LNCaP clone FGC (cell line): ENCODE results near the gene SLC44A2.

Experiments
- DNase-seq: peaks from one replicate; pipeline ENCODE4 v3.0.0-alpha.2; 2011; ENCODE audit warnings: low read depth
- H3K4me3 ChIP-seq: 2 replicates; pipeline ENCODE4 v1.5.1; 2011; ENCODE audit warnings: mild to moderate bottlenecking, low read depth, low read length, control low read depth
- CTCF ChIP-seq: IDR thresholded peaks from 2 replicates; pipeline ENCODE4 v1.5.1; 2012; ENCODE audit warnings: mild to moderate bottlenecking; ENCODE audit not compliant: control insufficient read depth, insufficient read depth; ENCODE audit errors: extremely low read depth

Gene SLC44A2

GRCh38 chr19:10587022-10587838 lies 38.1 kb upstream of the SLC44A2 start, which contains the start of gene AP1M2:
TSS of gene AP1M2 (minus strand) at chr19:10587312. CDS start at chr19:10587231, 81 bp downstream.
- no peak for TF ChIP-seq CTCF
- peak; percentile 57 for DNase-seq
- peak within 1 kb of the TSS; percentile 97 for H3K4me3 ChIP-seq

DNA sequence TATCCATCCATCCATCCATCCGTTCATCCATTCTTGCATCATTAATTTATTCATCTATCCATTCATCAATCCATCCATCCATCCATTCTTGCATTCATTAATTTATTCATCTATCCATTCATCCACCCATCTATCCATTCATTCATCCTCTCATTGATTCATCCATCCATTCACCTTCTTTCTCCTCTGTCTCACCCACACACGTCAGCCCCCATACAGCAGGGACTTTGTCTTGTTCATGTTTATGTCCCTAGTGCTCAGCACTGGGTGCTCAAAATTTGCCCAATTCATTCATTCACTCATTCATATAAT lies 37.6 kb upstream of the SLC44A2 start:
- no peak overlapping the region for H3K4me3 ChIP-seq
- no peak for TF ChIP-seq CTCF
- DNase-seq = no peak

GRCh38 chr19:10593148-10593547 lies 32.2 kb upstream of the SLC44A2 start:
- no peak for TF ChIP-seq CTCF
- no peak for DNase-seq
- no peak overlapping the region for H3K4me3 ChIP-seq

DNA sequence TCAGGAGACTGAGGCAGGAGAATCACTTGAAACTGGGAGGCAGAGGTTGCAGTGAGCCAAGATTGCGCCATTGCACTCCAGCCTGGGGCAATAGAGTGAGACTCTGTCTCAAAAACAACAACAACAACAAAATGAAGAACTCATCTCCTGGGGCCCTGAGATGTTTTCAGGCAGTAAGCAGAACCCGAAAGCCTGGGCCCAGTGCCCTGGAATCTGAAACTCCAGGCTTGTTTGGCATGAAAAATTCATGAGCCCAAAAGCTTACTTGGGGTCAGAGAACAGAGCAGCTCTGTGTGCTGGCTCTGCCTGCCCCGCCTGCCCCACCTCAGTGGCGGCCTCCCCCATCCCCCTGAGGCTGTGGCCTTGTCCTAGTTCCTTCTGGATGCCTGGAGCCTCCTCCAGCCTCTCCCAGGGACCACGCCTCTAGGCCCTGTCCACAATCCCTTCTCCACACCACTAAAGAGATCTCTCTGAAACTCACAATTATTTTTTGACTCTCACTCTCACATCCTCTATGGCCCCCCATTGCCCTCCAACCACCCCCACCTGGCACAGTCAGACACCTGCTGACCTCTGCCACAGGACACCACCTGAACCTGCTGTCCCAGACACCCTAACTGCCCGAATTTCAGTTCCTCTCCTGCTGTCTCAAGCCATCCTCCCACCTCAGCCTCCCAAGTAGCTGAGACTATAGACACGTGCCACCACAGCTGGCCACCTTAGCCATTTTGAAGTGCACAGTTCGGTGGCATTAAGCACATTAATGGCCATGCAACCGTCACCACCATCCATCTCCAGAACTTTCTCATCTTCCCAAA lies 31.3 kb upstream of the SLC44A2 start:
- DNase-seq = no peak
- H3K4me3 ChIP-seq = no peak overlapping the region
- TF ChIP-seq CTCF = no peak

GRCh38 chr19:10600149-10600548 lies 25.2 kb upstream of the SLC44A2 start:
- TF ChIP-seq CTCF = no peak
- no peak overlapping the region for H3K4me3 ChIP-seq
- DNase-seq = no peak

DNA sequence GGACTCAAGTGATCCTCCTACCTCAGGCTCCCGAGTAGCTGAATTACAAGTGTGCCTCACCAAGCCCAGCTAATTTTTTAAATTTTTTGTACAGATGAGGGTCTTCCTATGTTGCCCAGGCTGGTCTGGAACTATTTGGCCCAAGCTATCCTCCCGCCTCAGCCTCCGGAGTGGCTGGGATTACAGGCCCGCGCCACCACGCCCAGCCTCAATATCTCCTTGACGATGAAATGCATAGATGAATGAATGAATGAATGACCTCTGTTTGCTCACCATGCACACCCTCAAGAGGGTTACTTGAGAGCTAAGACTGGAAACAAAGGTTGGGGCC lies 23.4 kb upstream of the SLC44A2 start:
- H3K4me3 ChIP-seq = no peak overlapping the region
- DNase-seq = no peak
- TF ChIP-seq CTCF = no peak
